Aorta (tissue), 5 donors: ENCODE data around the gene GTPBP8. TPM values are rescaled to one million over a fixed set of nuclear protein-coding genes. Genes with fewer than 3 reads are reported as not detected.
"Not testable (repeated sequence)": the region's sequence is repeated elsewhere in the genome, so short reads cannot be mapped to it uniquely, and the experiment has no call there.

Experiments used
- ATAC-seq: fragments of 200-7000 bp; cut with Tn5 transposase; one replicate; pipeline ENCODE4 v1.9.1; 2022; ENCODE audit warnings: moderate library complexity; ENCODE audit not compliant: low FRiP score
- DNase-seq, 2 donors: peaks; one replicate each; pipeline ENCODE4 v3.0.0-alpha.2; 2020
- H3K27ac ChIP-seq, 2 donors: one replicate each; pipeline ENCODE4 v1.5.1; 2013; ENCODE audit warnings: low read length in 2 of 2, mild to moderate bottlenecking in 2 of 2, moderate library complexity in 2 of 2, control low read depth in 1 of 2, inconsistent platforms in 1 of 2, low read depth in 1 of 2
- H3K27me3 ChIP-seq, 2 donors: one replicate each; pipeline ENCODE4 v1.6.1; 2013; ENCODE audit warnings: control low read depth in 1 of 2, low read length in 1 of 2, mild to moderate bottlenecking in 1 of 2, moderate library complexity in 1 of 2; ENCODE audit not compliant: insufficient read depth in 2 of 2, control insufficient read depth in 1 of 2
- H3K36me3 ChIP-seq, 2 donors: one replicate each; pipeline ENCODE4 v1.6.1; 2013; ENCODE audit warnings: control low read depth in 1 of 2, low read length in 1 of 2, mild to moderate bottlenecking in 1 of 2; ENCODE audit not compliant: insufficient read depth in 2 of 2, control insufficient read depth in 1 of 2
- H3K4me1 ChIP-seq, 2 donors: one replicate each; pipeline ENCODE4 v1.6.1; 2013; ENCODE audit warnings: low read length in 2 of 2, control low read depth in 1 of 2, mild to moderate bottlenecking in 1 of 2, moderate library complexity in 1 of 2; ENCODE audit not compliant: insufficient read depth in 2 of 2, control insufficient read depth in 1 of 2
- H3K4me3 ChIP-seq, 2 donors: one replicate each; pipeline ENCODE4 v1.5.1; 2013; ENCODE audit warnings: low read length in 2 of 2, control low read depth in 1 of 2, mild to moderate bottlenecking in 1 of 2
- H3K9me3 ChIP-seq: one replicate; pipeline ENCODE4 v1.6.1; 2013; ENCODE audit warnings: mild to moderate bottlenecking, low read length; ENCODE audit not compliant: control insufficient read depth
- WGBS, 2 donors: extraction: QIAGEN DNeasy Blood & Tissue Kit; methylation state at CpG; one replicate each; pipeline ENCODE4 v1.1.7; 2013; 5-methylcytosine and 5-hydroxymethylcytosine counted together
- intact Hi-C, 2 donors: fragments of 100-400 bp; cut with DNase I; formaldehyde crosslinking; loops; one replicate each; pipeline versions ENCODE4 v1.14.2 to v1.15.0; 2022
- polyA plus RNA-seq, 2 donors: library from polyadenylated mRNA; stranded (reverse); fragments of 200-250 nt; gene quantifications; one replicate each; pipeline ENCODE4 v1.2.3, GENCODE V29; 2013
- total RNA-seq, 2 donors: library from RNA; stranded (reverse); fragmentation: NEBNext Ultra II Directional; extraction: Animal tissue kit (Norgen Biotek cat#: 25700); gene quantifications; one replicate each; pipeline ENCODE4 v1.2.1, GENCODE V29; 2021
- donor health status: healthy with polysubstance abuse.
- donor health status: Bipolar disorder and iron deficiency.
- donor health status: DM: no; HTN: no; CAD: no.
- donor health status: DM: no; HTN: no; CAD: no.
- donor health status: DM: yes; HTN: yes; CAD: no.

Gene GTPBP8
- total and polyA plus RNA-seq, 4 donors = 14.1 to 15.5 (median 14.3) TPM

DNA sequence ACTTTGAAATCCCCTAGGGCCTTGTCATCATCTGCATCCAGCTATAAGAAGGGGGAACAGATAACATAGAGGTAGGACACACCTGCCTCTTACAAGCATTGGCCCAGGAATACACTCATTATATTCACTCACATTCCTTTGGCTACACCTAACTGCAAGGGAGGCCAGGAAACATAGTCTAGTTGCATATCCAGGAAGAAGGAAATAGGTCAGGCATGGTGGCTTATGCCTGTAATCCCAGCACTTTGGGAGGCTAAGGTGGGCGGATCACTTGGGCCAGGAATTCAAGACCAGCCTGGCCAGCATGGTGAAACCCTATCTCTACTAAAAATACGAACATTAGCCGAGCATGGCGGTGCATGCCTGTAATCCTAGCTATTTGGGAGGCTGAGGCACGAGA, 48.8 kb downstream of the GTPBP8 start:
- no peaks in the 10 kb centered on the region for H3K27me3 ChIP-seq
- H3K36me3 ChIP-seq = no peaks in the 10 kb centered on the region
- 91 to 92% methylated on average over 5 of the region's 5 CpGs for WGBS, 2 donors
- H3K9me3 ChIP-seq = no peaks in the 10 kb centered on the region
- H3K4me1 ChIP-seq = no peaks in the 10 kb centered on the region
- no peak for ATAC-seq
- intact Hi-C loops = no loop called here
- no peak overlapping the region for H3K27ac ChIP-seq
- no peak overlapping the region for H3K4me3 ChIP-seq
- DNase-seq = no peak

DNA sequence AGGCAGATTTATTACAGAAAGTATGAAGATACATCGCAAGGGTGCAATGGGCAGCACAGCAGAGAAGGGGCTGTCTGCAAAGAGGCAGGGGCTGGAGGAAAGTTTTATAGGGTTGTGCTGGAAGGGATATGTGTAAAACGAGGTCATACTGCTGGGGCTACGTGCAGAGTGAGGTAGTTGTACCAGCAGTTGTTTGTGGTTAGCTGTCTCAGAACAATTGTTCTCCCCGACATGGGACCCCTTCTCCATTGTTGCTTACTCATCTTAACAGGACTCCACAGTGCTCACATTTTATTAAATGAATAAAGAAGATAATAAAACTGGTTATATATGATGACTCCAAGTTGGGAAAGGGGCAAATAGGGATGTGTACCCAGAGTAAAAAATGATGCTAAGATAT, 49.4 kb downstream of the GTPBP8 start:
- ATAC-seq = no peak
- intact Hi-C loops = no loop called here

DNA sequence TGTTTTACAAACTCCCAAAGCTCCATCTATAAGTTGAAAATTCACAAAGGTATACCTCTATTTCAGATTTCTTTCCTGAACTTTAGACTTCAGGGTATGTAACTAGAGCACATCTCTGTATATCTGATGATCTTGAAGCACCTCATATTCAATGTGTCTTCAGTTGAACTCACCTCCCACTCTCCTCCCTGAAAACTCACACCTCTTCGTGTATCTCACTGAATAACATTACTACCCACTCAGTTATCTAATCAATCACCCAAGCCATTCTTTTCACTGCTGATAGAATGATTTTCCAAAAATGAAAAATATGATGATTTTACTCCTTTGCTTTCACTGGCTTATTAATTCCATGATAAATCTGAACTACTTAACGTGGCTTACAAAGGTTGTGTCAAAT, 52.9 kb downstream of the GTPBP8 start:
- Histone ChIP-seq H3K36me3 (no peaks in the 10 kb centered on the region), H3K27ac (no peak overlapping the region), H3K4me3 (no peak overlapping the region), H3K9me3 (no peaks in the 10 kb centered on the region), H3K4me1 (no peaks in the 10 kb centered on the region), H3K27me3 (no peaks in the 10 kb centered on the region)
- intact Hi-C loops = no loop called here
- DNase-seq (no peak), ATAC-seq (no peak)
- 65 to 68% methylated on average over 2 of the region's 2 CpGs for WGBS, 2 donors

More for the DNA sequence above, 49.4 kb downstream of the GTPBP8 start:
- no peaks in the 10 kb centered on the region for H3K9me3 ChIP-seq
- no peak overlapping the region for H3K27ac ChIP-seq
- no peaks in the 10 kb centered on the region for H3K4me1 ChIP-seq
- no peak for DNase-seq
- no peaks in the 10 kb centered on the region for H3K36me3 ChIP-seq
- H3K27me3 ChIP-seq = no peaks in the 10 kb centered on the region
- 80 to 85% methylated on average over 4 of the region's 4 CpGs for WGBS, 2 donors
- no peak overlapping the region for H3K4me3 ChIP-seq

DNA sequence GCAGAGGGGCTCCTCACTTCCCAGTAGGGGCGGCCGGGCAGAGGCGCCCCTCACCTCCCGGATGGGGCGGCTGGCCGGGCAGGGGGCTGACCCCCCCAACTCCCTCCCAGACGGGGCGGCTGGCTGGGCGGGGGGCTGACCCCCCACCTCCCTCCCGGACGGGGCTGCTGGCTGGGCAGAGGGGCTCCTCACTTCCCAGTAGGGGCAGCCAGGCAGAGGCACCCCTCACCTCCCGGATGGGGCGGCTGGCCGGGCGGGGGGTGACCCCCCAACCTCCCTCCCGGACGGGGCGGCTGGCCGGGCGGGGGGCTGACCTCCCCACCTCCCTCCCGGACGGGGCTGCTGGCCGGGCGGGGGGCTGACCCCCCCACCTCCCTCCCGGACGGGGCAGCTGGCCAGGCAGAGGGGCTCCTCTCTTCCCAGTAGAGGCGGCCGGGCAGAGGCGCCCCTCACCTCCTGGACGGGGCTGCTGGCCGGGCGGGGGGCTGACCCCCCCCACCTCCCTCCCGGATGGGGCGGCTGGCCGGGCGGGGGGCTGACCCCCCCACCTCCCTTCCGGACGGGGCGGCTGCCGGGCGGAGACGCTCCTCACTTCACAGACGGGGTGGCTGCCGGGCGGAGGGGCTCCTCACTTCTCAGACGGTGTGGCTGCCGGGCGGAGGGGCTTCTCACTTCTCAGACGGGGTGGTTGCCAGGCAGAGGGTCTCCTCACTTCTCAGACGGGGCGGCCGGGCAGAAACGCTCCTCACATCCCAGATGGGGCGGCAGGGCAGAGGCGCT, 55.6 kb downstream of the GTPBP8 start:
- ATAC-seq, H3K27ac ChIP-seq, DNase-seq, H3K36me3 ChIP-seq, H3K4me3 ChIP-seq, H3K27me3 ChIP-seq, intact Hi-C loops, H3K4me1 ChIP-seq, H3K9me3 ChIP-seq: not testable (repeated sequence)
- WGBS, 2 donors = 92 to 93% methylated on average over 24 to 55 of the region's 55 CpGs

DNA sequence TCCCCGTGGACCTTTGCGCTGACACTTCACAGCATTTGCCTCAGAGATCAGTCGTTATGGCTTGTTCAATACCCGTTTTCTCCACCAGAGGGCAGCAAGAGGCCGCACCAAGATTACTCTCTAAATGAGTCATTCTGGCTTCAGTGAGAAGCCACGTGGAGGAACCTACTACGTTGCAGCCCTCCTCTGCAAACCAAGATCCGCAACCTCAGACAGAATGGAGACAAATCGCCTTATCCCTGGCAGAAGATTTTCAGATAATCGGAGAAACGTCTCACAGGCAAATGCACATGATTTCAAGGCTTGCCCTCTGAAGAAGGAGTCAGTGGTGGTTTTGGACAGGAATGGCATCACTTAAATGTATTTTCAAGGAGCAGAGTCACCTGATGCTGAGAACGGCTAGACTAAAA, 60.5 kb downstream of the GTPBP8 start:
- no peaks in the 10 kb centered on the region for H3K27me3 ChIP-seq
- no peaks in the 10 kb centered on the region for H3K4me1 ChIP-seq
- H3K4me3 ChIP-seq = peak overlapping the region in 1 of 2 donors; percentile 32
- intact Hi-C loops = loop anchor here (1.0 to 10.0 kb wide), 5 partner anchors 81 to 573 kb away; no protein-coding TSS in a partner anchor
- H3K27ac ChIP-seq = no peak overlapping the region
- 0 to 1% methylated on average over 12 of the region's 12 CpGs for WGBS, 2 donors
- ATAC-seq (peak; percentile 99), DNase-seq (peak; percentile 83 to 91)
- no peaks in the 10 kb centered on the region for H3K36me3 ChIP-seq
- H3K9me3 ChIP-seq = no peaks in the 10 kb centered on the region

Other genes with a start within 250 kb of the GTPBP8 start
- not detected for gene CD200R1L, start 144.1 kb upstream of the GTPBP8 start, total RNA-seq
- gene CD200R1L, start 144.1 kb upstream of the GTPBP8 start, polyA plus RNA-seq = not detected
- 1 to 10 TPM; 3.0 to 6.5 TPM for gene CD200R1, start 15.9 kb upstream of the GTPBP8 start, total RNA-seq
- under 1 TPM; 0.18 to 0.50 TPM for gene CD200R1, start 15.9 kb upstream of the GTPBP8 start, polyA plus RNA-seq
- gene BOC, start 220.6 kb downstream of the GTPBP8 start, total RNA-seq = 100 to 1,000 TPM in 1 of 2 donors, 10 to 100 TPM in 1; 45.1 to 164 TPM
- 1 to 10 TPM; 6.6 to 8.5 TPM for gene BOC, start 220.6 kb downstream of the GTPBP8 start, polyA plus RNA-seq